HTR-8/SVneo (cell line): ENCODE data around the gene ELMO1.

Experiments
- DNase-seq: peaks from one replicate; pipeline ENCODE4 v3.0.0; 2011; ENCODE audit warnings: low spot score, mixed read lengths; ENCODE audit not compliant: insufficient read length
- FAIRE-seq: peaks from 2 replicates; lab custom pipeline; 2011; peaks lifted over from hg19 to GRCh38; lab: Jason Lieb, UNC

The ELMO1 gene

GRCh38 chr7:37448636-37449361, at the start of gene ELMO1:
TSS of gene ELMO1 (minus strand) at chr7:37448864. CDS start at chr7:37342690, 106,174 bp downstream.
- DNase-seq = peak; percentile 10
- no peak for FAIRE-seq

GRCh38 chr7:37497576-37497975, 48.9 kb upstream of the ELMO1 start:
- FAIRE-seq (no peak), DNase-seq (no peak)

GRCh38 chr7:37495574-37496184, 47.0 kb upstream of the ELMO1 start:
- FAIRE-seq (no peak), DNase-seq (peak; percentile 5)

- no peak for DNase-seq
- FAIRE-seq = no peak
Measured at GRCh38 chr7:37494926-37495325, 46.3 kb upstream of the ELMO1 start.

- DNase-seq (no peak), FAIRE-seq (no peak)
Measured at GRCh38 chr7:37493810-37494209, 45.1 kb upstream of the ELMO1 start.

GRCh38 chr7:37493123-37493522, 44.5 kb upstream of the ELMO1 start:
- no peak for FAIRE-seq
- DNase-seq = no peak

GRCh38 chr7:37491919-37492694, 43.4 kb upstream of the ELMO1 start:
- DNase-seq = no peak

GRCh38 chr7:37489703-37490102, 41.0 kb upstream of the ELMO1 start:
- no peak for DNase-seq
- no peak for FAIRE-seq

More at GRCh38 chr7:37491919-37492694, 43.4 kb upstream of the ELMO1 start:
- FAIRE-seq = no peak

- FAIRE-seq = no peak
- no peak for DNase-seq
Measured at GRCh38 chr7:37488163-37488764, 39.6 kb upstream of the ELMO1 start.

GRCh38 chr7:37484426-37485073, 35.9 kb upstream of the ELMO1 start:
- FAIRE-seq (no peak), DNase-seq (no peak)

GRCh38 chr7:37483627-37484026, 35.0 kb upstream of the ELMO1 start:
- FAIRE-seq = no peak
- no peak for DNase-seq

GRCh38 chr7:37482953-37483352, 34.3 kb upstream of the ELMO1 start:
- DNase-seq = no peak
- FAIRE-seq = no peak

- FAIRE-seq = no peak
Measured at GRCh38 chr7:37482505-37482904, 33.8 kb upstream of the ELMO1 start.

GRCh38 chr7:37481722-37482288, 33.1 kb upstream of the ELMO1 start:
- DNase-seq = no peak
- FAIRE-seq = no peak

More at GRCh38 chr7:37482505-37482904, 33.8 kb upstream of the ELMO1 start:
- no peak for DNase-seq

GRCh38 chr7:37481154-37481553, 32.5 kb upstream of the ELMO1 start:
- FAIRE-seq (no peak), DNase-seq (no peak)

GRCh38 chr7:37480041-37481031, 31.7 kb upstream of the ELMO1 start:
- DNase-seq = no peak
- FAIRE-seq = no peak

GRCh38 chr7:37476881-37477450, 28.3 kb upstream of the ELMO1 start:
- DNase-seq = no peak
- no peak for FAIRE-seq

- no peak for DNase-seq
- FAIRE-seq = no peak
Measured at GRCh38 chr7:37476428-37476827, 27.8 kb upstream of the ELMO1 start.
